Frontal cortex (tissue), 4 donors: ENCODE measurements around the gene MLXIP. TPM values are rescaled to one million over a fixed set of nuclear protein-coding genes. Genes with fewer than 3 reads are reported as not detected.
"Not testable (repeated sequence)": the region's sequence is repeated elsewhere in the genome, so short reads cannot be mapped to it uniquely, and the experiment has no call there.

Experiments used
- DNase-seq, 2 donors: peaks; one replicate each; pipeline ENCODE4 v3.0.0; 2012; ENCODE audit warnings: low spot score in 2 of 2
- FAIRE-seq: peaks from 2 replicates; lab custom pipeline; 2012; peaks lifted over from hg19 to GRCh38; lab: Jason Lieb, UNC
- total RNA-seq: library from RNA; depleted of rRNA; stranded (reverse); fragments of >200 nt; gene quantifications from one replicate; pipeline ENCODE4 v1.2.3, GENCODE V29; 2014
- donor health status: control.
- donor health status: control.
- donor health status: control.

Gene MLXIP
- total RNA-seq, 1 donor from 2014 or later: 6.9 TPM

DNA sequence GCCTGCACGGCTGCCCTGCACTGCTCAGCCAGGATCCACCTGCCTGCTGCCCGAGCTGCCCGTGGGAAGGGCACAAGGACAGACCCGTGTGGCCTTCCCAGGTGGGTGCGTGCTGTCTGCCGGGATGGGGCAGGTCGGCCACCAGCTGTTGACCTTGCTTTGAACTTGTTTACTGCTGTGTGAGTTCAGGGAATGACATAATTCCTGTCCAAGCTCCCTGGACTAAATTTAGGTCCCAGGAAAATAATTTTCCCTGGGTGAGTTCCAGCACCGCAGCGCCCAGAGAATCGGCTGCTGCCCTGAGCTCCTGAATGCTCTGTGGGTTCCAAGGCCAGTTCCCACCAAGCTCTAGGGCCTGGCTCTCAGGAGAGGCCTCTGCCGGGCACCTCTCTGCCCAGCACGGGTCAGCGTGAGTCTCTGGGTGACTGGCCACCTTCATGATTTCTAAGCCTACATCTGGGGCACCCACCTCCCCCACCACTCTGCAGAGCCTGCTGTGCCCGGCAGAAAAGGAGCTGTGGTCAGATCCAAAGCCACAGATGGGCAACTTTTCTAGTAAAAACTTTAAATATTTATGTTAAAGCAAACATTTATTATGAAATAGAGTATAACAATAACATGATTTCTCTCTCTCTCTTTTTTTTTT lies 27.2 kb upstream of the MLXIP start:
- no peak for DNase-seq
- FAIRE-seq: no peak

DNA sequence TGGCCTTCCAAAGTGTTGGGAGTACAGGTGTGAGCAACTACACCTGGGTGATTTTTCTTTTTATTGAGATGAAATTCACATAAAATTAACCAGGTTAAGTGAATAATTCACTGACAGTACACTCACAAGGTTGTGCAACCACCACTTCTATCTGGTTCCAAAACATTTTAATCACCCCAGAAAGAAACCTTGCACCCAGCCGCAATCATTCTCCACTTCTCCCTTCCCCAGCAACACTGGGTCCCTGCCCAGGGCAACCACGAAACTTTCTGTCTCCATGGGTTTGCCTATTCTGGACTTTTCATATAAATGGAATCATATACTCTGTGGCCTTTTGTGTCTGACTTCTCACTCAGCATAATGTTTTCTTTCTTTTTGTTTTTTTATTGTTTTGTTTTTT lies 26.3 kb upstream of the MLXIP start:
- no peak for DNase-seq
- FAIRE-seq: no peak

DNA sequence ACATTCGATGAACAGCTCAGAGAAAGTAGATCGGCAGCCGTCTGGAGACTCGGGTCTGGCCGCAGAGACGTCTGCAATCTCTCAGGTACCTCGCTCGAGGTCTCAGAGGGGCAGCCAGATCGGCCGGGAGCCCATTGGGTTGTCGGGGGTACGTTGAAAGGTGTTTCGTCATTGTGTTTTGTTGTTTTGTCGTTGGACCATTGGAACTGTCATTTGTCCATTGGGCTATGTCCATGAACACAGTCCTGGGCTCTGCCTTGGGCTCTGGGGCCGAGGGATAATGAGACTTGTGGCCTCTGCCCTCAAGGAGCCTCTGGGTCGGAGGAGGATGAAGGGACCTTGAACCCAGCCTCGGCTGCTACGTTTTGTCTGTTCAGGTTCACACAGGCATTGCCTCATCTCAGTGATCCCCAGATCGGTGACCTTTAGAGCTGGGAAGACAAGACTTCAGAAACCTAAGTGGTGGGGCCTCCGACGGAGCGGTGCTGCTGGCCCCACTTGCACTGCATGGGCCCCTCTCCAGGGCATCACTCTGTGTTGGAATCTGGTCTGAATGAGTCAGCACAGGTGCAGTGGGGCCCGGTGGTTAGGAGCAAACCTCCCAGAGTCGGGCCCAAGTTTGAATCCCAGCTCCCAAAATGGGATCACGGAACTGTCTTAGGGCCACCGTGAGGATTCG lies 23.6 kb upstream of the MLXIP start:
- FAIRE-seq (no peak), DNase-seq (no peak)

DNA sequence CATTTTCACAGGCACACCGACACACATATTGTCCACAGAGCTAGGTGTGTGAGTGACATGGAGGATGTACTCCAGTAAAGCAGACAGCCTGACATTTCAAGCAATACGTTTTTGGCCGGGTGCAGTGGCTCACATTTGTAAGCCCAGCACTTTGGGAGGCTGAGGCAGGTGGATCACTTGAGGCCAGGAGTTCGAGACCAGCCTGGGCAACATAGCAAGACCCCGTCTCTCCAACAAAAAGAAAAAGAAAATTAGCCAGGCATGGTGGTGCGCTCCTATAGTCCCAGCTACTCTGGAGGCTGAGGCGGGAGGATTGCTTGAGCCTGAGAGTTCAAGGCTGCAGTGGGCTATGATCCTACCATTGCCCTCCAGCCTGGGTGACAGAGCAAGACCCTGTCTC lies 22.1 kb upstream of the MLXIP start:
- not testable (repeated sequence) for FAIRE-seq, DNase-seq

DNA sequence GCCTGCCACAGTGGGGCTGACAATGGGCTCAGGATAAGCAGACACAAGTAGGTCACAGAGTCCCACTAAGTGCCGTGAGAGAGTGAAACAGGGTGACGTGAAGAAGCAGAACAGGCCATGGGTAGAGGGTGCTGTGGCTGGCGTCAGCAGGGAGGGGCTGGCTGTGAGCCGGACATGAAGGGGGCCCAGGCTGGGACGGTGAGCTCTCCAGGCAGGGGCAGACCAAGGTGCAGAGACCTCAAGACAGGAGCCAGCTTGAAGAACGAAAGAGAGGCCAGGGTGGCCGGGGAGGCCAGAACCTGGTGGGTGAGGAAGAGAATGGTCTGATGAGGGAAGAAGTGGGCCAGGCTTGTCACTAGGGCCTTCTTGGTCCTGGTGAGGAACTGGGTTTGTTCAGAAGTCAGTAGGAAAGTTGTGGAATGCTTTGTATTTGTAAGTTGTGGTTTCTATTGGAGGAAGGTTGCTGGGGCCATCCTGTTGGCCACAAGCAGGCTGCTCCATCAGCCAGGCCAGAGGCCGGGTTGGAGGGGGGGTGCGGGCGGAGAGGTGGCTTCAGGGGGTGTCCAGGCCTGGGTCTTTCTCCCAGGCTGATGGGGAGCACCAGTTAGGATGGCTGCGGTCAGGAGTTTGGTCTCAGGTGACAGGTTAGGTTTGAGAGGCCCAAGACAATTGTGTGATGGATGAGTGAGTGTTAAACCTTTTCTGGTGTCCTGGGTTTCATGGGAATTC lies 21.4 kb upstream of the MLXIP start:
- DNase-seq (no peak), FAIRE-seq (no peak)

DNA sequence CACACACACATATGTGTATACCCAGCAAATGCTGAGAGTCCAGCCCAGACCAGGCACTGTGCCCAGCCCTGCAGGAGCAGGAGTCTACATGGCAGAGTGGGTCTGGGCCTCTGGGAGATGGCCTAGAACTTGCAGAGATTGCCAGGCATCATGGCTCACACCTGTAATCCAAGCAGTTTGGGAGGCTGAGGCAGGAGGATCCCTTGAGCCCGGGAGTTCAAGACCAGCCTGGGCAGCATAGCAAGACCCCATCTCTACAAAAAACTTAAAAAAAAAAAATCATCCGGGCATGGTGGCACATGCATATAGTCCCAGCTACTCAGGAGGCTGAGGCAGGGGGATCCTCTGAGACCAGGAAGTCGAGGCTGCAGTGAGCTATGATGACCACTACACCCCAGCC lies 20.8 kb upstream of the MLXIP start:
- no peak for DNase-seq
- no peak for FAIRE-seq

DNA sequence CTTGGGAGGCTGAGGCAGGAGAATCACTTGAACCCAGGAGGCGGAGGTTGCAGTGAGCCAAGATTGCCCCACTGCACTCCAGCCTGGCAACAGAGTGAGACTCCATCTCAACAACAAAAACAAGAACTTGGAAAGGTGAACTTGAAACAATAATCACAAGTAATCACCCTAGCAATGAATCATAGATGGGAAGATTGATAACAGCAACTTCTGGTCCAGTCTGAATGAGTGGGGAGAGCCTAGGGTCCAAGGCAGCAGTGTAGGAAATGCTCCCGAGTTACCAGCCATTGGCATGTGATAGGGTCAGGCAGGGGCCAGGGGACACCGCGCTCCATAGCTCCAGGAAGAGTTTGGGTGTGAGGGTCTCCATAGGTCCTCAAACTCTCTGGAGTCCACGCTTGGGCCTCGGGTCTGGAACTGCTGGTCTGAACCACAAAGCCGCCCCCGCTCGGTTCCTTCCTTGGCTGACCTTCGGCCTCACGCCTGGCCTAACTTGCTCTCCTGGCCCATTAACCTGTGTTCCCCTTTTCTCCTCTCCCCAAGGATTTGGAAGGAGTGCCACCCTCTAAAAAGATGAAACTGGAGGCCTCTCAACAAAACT lies 19.9 kb upstream of the MLXIP start:
- no peak for FAIRE-seq
- DNase-seq: no peak

DNA sequence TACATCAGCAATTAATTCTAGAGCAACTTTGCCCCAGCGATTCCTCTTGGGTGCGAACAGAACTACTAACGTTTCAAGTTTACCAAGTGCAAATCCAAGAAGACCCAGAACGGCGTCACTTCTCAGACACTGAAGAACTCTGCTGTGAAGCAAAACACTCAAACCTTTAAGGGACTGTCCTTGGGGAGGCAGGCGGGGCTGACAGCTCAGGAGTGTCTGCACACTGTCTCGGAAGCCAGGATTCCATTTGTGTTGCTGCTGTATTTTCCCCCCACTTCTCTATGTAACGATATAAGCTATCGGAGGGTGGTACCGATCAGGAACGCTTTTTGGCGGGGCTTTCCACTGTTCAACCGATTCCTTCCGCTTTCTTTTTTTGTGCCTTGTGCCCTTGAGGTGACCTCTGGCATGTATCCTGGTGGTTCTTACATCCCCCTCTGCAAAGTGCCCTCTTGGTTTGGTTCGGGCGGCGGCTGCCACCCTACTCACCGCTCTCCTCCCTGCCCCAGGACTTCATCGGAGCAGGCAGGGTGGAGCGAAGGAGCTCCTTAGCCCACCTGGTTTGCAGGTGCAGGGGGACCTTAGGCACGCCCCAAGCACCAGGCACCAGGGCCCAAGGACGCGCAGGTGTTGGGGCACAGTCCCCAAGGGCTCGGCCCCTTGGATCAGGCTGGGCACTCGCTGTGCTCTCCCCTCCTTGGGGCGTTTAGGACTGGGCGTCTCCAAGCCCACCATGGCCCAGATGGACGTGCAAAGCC lies 19.2 kb upstream of the MLXIP start:
- FAIRE-seq (no peak), DNase-seq (no peak)

DNA sequence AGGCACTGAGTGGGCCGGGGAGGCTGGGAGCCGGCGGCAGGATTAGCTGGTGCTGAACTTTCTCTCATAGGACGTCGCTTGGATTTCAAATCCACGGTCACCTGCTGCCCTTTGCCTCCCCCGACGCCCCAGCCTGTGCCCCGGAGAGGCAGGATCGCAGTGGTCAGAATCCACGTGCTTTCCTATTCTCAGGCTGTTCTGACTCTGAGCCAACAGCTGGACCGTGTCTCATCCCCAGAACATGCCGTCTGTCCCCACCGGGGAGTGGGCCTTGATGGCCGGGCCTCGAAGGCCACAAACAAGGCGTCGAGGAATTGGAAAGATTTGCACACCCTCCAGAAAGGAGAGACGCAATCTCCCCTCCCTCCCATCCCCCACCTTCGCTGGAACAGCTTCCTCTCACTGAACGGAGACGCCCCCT lies 18.5 kb upstream of the MLXIP start:
- FAIRE-seq: no peak
- DNase-seq: no peak

DNA sequence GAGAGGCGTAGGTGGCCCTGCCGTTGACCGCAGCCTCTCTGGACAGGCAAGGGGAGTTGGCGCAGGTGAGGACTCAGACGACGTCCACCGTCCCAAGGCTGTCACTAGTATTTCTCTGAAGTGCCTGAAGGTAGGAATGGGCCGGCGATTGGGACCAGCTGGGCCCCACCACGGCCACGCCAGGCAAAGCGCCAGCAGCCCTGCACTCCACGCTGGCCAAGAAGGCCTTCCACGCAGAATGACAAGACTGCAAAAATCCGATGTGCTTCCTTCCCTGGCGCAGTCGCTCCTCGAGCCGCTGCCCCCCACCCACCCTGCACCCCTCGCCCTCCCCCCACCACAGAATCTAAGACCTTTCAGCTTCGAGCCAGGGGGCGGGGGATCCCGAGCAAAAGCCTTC lies 17.3 kb upstream of the MLXIP start:
- FAIRE-seq: no peak
- DNase-seq: no peak

DNA sequence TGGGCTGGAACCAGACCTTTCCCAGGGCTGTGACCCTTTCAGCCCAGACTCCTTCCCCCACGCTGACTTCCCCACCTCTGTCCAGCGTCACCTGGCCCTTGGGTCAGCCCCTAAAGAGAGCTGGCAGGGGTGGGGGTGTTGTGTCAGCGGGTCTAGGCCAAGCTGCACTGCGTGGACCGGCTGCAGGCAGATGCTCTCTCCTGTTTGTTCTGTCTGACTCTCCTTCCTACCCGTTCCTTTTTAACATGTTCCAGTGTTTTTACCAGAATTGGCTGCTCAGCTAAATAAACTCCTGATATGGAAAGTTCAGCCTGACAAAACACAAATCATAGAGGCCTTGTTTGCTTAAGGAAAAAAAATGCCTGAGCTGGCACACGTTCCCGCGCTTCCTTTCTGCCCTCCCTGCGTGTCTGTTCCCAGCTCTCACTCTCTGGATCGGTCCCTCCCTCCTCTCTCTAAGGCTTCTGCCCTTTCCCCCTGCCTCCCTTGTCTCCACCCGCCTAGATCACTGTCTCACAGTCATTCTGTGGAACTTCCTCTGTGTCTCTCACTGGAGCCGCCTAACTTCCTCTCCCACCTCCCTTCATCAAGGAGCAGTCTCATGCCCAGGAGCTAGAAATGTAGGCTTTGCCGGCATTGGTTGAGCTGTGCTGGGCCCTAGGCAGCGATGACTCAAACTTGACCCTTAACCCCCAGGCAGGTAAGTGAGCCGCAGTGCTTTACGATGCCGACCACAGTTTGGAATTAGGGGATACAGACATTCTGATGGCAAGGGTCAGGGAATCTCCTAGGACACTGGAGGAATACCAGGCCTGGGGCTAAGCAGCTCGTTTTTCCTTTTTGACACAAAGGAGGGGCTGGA lies 15.5 kb upstream of the MLXIP start:
- no peak for FAIRE-seq

DNA sequence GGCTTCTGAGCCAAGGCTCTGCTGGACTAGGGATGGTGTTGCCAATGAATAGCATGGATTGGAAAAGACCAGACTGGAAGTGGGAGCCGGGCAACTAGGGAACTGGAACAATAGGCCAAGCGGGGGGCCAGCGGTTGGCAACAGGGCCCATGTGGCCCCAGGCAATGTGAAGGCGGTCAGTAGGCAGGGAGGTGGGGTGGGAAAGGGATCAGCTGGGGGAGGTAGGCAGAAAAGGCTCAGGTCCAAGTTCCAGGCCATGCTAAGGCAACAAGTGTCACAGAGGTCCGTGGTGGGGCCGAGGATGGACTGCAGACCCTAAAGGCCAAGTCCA lies 14.9 kb upstream of the MLXIP start:
- no peak for FAIRE-seq
- no peak for DNase-seq

More for the DNA sequence above, 15.5 kb upstream of the MLXIP start:
- DNase-seq: peak; percentile 38 to 56

DNA sequence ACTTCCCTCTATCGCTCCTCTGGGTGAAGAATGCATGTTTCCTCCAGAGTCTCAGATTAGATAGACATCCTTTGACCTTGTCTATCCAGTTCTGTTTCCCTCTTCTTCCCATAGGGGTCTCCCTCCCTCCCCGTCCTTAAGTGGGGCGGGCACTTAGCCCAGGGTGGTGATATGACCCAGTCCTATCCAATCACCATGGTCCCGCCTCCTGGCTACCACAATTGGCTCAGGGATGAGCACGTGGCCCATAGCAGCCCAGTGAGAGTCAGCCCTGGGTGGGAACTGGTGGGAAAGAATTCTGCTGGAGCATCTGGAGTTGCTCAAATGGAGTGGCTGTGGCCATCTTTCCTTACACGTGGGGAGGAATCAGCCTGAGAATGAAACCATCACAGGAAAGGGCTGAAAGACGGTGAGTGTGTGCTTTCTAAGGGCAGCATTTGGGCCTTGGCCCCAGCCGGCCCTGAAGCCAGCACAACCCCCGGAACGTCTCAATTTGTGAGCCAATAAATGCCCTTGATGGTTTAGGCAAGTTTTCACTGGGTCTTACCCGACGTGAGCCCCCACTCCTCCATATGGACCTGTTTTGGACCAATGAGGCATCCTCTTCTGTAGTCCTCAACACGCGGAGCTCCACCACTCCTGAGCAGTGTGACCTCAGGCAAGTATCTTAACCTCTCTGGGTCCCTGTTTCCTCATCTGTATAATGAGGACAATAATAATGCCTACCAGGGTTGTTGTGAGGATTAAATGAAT lies 14.4 kb upstream of the MLXIP start:
- no peak for FAIRE-seq
- peak; percentile 65 to 79 for DNase-seq

DNA sequence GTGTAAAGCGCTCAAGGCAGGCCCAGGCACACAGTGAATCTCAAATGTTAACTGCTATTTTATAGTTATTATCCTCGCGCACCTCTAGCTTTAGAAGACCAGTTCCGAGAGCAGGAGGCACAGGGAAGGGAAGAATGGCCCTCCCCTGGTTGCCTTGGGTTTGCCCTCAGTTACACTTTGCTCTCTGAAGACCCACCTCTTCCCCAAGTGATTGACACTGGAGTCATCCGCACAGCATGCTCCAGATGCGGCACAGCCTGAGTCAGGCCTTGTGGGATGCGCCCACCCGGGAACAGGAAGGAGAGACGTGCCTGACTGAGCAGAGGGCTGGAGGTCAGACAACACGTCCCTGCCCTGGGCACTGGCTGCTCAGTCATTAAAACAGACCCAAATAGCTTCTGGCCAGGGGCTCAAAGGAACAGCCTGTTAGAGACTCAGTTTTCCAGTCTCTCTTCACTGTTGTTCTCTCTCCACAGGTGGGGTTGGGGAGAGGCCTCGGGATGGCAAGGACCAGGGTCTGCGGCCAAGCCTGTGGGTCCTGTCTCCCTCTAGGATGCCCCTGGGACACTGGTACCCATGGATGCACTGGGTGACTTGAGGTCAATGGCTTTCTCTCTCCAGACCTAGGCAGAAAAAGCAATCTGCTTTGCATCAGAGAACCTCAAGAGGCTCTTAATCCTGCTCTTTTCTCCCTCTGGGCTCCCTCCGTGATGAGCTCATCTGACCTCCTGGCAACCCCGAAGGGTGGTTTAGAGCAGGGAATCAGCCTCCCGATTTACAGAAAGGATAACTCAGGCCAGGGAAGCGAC lies 13.6 kb upstream of the MLXIP start:
- DNase-seq (no peak), FAIRE-seq (no peak)

DNA sequence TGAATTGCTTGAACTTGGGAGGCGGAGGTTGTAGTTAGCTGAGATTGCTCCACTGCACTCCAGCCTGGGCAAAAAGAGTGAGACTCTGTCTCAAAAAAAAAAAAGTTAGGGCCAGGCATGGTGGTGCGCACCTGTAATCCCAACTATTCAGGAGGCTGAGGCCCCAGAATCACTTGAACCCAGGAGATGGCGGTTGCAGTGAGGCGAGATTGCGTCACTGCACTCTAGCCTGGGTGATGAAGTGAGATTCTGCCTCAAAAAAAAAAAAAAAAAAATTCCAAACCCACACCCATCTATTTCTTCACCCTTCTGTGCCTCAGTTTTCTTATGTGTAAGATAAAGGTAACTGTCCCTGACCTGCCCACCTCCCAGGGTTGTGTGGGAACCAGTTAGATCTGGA lies 11.0 kb upstream of the MLXIP start:
- DNase-seq (no peak), FAIRE-seq (no peak)

DNA sequence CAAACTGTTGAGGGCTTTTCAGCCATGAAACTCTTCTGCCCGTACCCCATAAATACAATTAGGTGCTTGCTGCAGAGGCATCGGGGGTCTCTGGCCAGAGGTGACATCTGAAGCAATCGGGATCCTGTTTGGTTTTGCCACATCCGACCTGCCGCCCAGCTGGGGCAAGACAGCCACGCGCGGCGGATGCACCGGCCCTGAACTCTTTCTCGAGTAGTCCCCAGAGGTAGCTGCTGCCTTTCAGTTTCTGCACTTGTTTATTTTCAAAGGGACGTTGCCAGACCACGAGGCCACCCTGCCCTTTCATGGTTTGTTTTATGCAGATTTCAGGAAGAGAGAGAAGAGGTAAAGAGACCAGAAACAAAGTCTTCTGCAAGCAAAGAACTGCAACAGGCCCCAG lies 10.6 kb upstream of the MLXIP start:
- FAIRE-seq: no peak
- DNase-seq: no peak

DNA sequence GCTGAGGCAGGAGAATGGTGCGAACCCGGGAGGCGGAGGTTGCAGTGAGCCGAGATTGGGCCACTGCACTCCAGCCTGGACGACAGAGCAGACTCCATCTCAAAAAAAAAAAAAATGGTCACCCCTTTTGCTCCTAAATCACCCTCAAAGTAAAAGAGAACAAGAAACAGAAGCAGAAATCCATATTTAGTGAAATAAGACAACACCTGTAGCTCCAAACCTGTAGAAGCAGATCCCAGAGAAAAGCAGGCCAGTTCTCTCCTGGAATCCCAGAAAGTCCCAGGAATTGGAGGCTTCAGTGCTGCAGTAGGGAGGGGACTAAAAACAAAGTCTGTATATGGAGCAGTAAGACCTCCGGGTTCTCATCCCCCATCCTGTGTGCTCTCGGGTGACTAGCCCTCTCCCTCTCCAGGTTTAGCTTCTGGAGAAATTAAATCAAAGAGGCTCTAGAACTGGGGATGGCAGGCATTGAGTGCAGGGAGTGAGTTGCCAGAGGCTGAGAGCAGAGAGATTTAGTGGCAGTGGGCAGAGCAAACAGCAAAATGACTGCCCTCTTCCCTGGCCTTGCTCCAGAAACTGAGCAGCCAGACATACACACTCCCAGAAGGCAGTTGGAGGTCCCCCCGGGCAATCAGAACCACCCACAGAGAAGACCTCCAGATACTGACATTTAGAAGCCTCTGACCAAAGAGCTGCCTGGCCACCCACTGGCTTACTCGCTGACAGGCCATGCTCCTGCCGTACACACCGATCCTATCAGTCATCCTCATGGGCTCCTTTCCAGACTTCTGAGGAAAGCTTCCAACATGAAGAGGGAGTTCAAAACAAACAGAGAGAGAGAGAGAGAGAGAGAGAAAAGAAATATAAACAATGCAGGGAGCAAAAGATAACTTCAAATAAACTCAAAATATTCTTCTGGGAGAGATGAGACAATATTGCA lies 6.3 kb upstream of the MLXIP start:
- no peak for DNase-seq
- FAIRE-seq: no peak
